ENCODE results near the gene HOXA1. TPM values are rescaled to one million over a fixed set of nuclear protein-coding genes. Genes with fewer than 3 reads are reported as not detected.

HOXA1 gene
- total RNA-seq, 1 experiment from 2014 or later = 1.4 TPM

DNA sequence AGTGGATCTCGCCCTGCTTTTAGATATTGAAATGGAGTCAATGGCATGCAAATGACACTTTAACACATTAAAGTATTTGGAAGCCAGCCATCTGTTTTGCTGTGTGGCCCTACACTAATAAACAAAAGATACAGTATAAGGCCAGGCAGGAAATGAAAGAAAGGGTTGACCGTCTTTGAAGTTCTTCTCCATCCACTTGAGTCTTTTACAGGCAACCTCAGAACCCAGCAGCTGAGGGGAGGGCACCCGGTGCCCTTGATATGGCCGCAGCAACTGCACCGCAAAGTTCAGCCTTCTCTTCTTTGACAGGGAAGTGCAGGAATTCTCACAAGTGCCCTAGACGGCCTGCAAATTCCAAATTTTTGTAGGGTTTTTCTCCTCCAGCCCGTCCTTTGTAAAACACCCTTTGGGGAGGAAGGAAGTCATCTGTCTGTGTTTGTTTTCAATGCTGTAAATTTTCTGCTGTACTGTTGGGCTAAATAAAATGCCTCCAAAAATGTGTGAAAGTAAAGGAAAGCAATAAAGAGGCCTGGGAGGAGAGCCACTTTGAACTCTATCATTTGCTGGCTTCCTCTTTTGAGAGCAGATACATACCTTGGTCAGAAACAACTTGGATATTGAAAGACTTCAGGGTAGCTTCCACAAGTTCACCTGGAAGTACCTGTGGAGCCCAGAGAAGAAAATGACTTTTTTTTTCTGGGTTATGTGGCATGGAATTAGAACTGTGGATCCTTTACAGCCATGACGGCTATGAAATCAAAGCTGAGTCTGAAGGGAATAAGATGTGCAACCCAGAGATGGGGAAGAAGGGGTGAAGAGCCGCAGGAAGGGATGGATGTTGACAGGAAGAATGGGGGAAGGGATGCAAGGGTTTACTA lies 3.6 kb downstream of the HOXA1 start:
- Histone ChIP-seq H3K4me3 (ENCODE audit: low read length) (no peak overlapping the region), H3F3A (ENCODE audit: low read length, unreplicated experiment) (no peaks in the 10 kb centered on the region), H4K20me1 (ENCODE audit: low read length) (no peaks in the 10 kb centered on the region), H3K27me3 (ENCODE audit: low read length) (no peaks in the 10 kb centered on the region), H3K4me1 (ENCODE audit: insufficient read depth, low read length) (peaks cover 24% of the 10 kb centered on the region), H3K36me3 (ENCODE audit: low read depth, low read length) (no peaks in the 10 kb centered on the region), H3K9me3 (ENCODE audit: low read length) (no peaks in the 10 kb centered on the region), H3K79me2 (ENCODE audit: low read length) (peaks cover 22% of the 10 kb centered on the region), H3K4me2 (ENCODE audit: low read length) (no peak overlapping the region), H3K9me2 (replicated peaks; ENCODE audit: low read length) (no peaks in the 10 kb centered on the region), H3K27ac (ENCODE audit: low read length) (no peak overlapping the region), H2AFZ (ENCODE audit: low read length) (no peak overlapping the region), H3K9ac (ENCODE audit: low read length) (no peak overlapping the region)
- ATAC-seq = no peak
- intact Hi-C loops (cut with micrococcal nuclease) = no loop called here
- no peak for DNase-seq
- ChIA-PET CTCF (no interaction called here), POLR2A (ENCODE audit: unreplicated experiment) (no interaction called here)
- BruUV-seq (replicated peaks) = no TSS peak
- no peak for TF ChIP-seq EZH2 (IDR thresholded peaks at IDR 0.05; ENCODE audit: low read length, unreplicated experiment)
- no peak for TF ChIP-seq CTCF (conservative IDR thresholded peaks at IDR 0.05; ENCODE audit: low read depth, low read length)
- no peak for TF ChIP-seq EZH2phosphoT487 (IDR thresholded peaks at IDR 0.05; ENCODE audit: borderline replicate concordance, low read length)

DNA sequence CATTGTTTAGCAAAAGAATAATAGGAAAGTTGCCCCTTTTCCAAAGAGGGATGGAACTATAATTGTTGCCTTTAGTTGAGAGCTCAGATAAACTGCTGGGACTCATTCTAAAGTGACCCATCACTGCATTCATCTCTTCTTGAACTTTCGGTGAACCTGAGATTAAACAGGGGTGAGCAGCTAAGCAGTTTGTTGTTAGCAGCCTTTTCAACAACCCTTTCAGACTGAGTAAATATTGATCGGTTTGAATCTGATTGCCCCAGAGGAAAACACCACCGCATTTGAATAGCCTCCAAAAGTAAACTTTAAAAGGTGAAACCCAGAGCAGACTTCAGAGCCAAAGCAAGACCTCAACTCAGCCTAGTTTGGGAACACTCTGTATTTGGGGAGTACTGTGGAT lies 4.7 kb downstream of the HOXA1 start:
- no peaks in the 10 kb centered on the region for H3K9me3 ChIP-seq (ENCODE audit: low read length)
- H3K9ac ChIP-seq (ENCODE audit: low read length) = no peak overlapping the region
- H2AFZ ChIP-seq (ENCODE audit: low read length) = no peak overlapping the region
- no TSS peak for BruUV-seq (replicated peaks)
- ATAC-seq (no peak), DNase-seq (no peak)
- H3K9me2 ChIP-seq (replicated peaks; ENCODE audit: low read length) = no peaks in the 10 kb centered on the region
- H3K27ac ChIP-seq (ENCODE audit: low read length) = no peak overlapping the region
- H3K79me2 ChIP-seq (ENCODE audit: low read length) = peaks cover 11% of the 10 kb centered on the region
- no peak overlapping the region for H3K4me3 ChIP-seq (ENCODE audit: low read length)
- H3K27me3 ChIP-seq (ENCODE audit: low read length) = no peaks in the 10 kb centered on the region
- TF ChIP-seq EZH2phosphoT487 (IDR thresholded peaks at IDR 0.05; ENCODE audit: borderline replicate concordance, low read length) = no peak
- no peak for TF ChIP-seq EZH2 (IDR thresholded peaks at IDR 0.05; ENCODE audit: low read length, unreplicated experiment)
- TF ChIP-seq CTCF (conservative IDR thresholded peaks at IDR 0.05; ENCODE audit: low read depth, low read length) = no peak
- H3K4me1 ChIP-seq (ENCODE audit: insufficient read depth, low read length) = peaks cover 24% of the 10 kb centered on the region
- no peaks in the 10 kb centered on the region for H3F3A ChIP-seq (ENCODE audit: low read length, unreplicated experiment)
- no peak overlapping the region for H3K4me2 ChIP-seq (ENCODE audit: low read length)
- intact Hi-C loops (cut with micrococcal nuclease) = no loop called here
- ChIA-PET CTCF (no interaction called here), POLR2A (ENCODE audit: unreplicated experiment) (no interaction called here)
- H3K36me3 ChIP-seq (ENCODE audit: low read depth, low read length) = no peaks in the 10 kb centered on the region
- no peaks in the 10 kb centered on the region for H4K20me1 ChIP-seq (ENCODE audit: low read length)

Measured in PC-3 (cell line).